ENCODE results near the gene GPATCH2L. TPM values are rescaled to one million over a fixed set of nuclear protein-coding genes. Genes with fewer than 3 reads are reported as not detected.

GPATCH2L gene
- polyA plus RNA-seq, 1 donor (not counting 4 experiments of a cell fraction or from before 2014, with no cell fraction given) = 28.8 TPM

GRCh38 chr14:76106188-76106587, 45.5 kb upstream of the GPATCH2L start:
- dilution Hi-C loops (cut with MboI; ENCODE audit: extremely low pct_ligation_motif_present, low sequenced_read_pairs) = no loop called here
- DNase-seq (ENCODE audit: low read depth, low spot score) = no peak
- H3K4me2 ChIP-seq (ENCODE audit: control insufficient read depth, extremely low read depth, insufficient read depth, low read depth, low read length) = no peak overlapping the region

DNA sequence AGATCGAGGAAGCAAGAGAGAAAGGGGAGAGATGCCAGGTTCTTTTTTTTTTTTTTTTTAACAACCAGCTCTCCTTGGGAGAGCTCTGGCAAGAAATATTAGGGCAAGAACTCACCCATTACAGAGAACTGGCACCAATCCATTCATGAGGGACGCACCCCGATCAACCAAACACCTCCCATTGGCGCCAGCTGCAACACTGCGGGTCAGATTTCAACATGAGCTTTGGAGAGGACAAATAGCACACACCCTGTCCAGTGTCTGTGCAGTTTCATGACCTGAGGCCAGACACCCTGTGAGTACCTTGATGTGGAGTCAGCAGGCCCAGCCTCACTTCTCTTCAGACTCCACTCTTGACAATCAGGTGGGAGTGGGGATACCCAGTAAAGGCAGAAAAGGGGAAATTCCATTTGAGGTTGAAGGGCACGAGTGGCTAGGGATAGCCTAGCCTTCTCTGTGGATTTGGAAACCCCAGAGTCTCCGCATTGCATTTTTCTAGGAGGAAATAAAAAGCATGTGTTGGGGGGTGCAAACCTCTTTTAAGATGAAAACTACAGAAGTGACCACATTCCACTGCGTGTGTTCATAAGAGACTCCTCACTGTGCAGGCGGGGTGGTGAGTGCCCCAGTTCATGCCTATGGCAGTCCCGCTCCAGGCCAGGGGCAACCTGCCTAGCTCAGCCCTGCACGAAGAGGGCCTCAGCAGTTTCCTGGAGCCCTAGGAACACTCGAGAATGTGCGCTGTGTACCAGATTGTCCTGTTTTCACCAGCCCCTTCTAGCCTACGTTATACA, 42.4 kb upstream of the GPATCH2L start:
- H2AFZ ChIP-seq (ENCODE audit: control insufficient read depth, low read length) = no peak overlapping the region

More at GRCh38 chr14:76106188-76106587, 45.5 kb upstream of the GPATCH2L start:
- no peak for FAIRE-seq
- Histone ChIP-seq H3K9me1 (ENCODE audit: control insufficient read depth, extremely low read depth, insufficient read depth, low read length) (no peaks in the 10 kb centered on the region), H2AFZ (ENCODE audit: control insufficient read depth, low read length) (no peak overlapping the region), H3K9me3 (ENCODE audit: control insufficient read depth, low read depth, low read length) (no peaks in the 10 kb centered on the region), H3K36me3 (ENCODE audit: control insufficient read depth in 2 of 2, extremely low read depth in 1 of 2, insufficient read depth in 2 of 2, low read length in 2 of 2) (no peaks in the 10 kb centered on the region), H3K27me3 (ENCODE audit: control insufficient read depth, extremely low read depth, insufficient read depth, low read length) (peaks cover 5% of the 10 kb centered on the region), H3K27ac (ENCODE audit: control insufficient read depth, insufficient read depth, low read length) (no peak overlapping the region), H3K4me1 (ENCODE audit: control insufficient read depth, extremely low read depth, insufficient read depth, low read length) (no peaks in the 10 kb centered on the region), H4K20me1 (ENCODE audit: control insufficient read depth, extremely low read depth, insufficient read depth, low read length) (no peaks in the 10 kb centered on the region), H3K79me2 (ENCODE audit: control insufficient read depth, insufficient read depth, low read length) (no peaks in the 10 kb centered on the region), H3K4me3 (ENCODE audit: control insufficient read depth in 2 of 3, extremely low read depth in 1 of 3, insufficient read depth in 2 of 3, low read depth in 1 of 3, low read length in 3 of 3) (no peak overlapping the region), H3K9ac (ENCODE audit: control insufficient read depth, extremely low read depth, insufficient read depth, low read length) (no peak overlapping the region)
- no peak for TF ChIP-seq EZH2 (IDR thresholded peaks at IDR 0.05; ENCODE audit: low read length)
- no peak for TF ChIP-seq CTCF (optimal IDR thresholded peaks at IDR 0.05 in 1 of 3, IDR thresholded peaks at IDR 0.05 in 1 of 3, conservative IDR thresholded peaks at IDR 0.05 in 1 of 3; ENCODE audit: extremely low read depth in 1 of 3, insufficient read depth in 2 of 3, low read length in 3 of 3)

More for the DNA sequence above, 42.4 kb upstream of the GPATCH2L start:
- H3K4me1 ChIP-seq (ENCODE audit: control insufficient read depth, extremely low read depth, insufficient read depth, low read length) = no peaks in the 10 kb centered on the region
- no peaks in the 10 kb centered on the region for H3K9me1 ChIP-seq (ENCODE audit: control insufficient read depth, extremely low read depth, insufficient read depth, low read length)
- no peaks in the 10 kb centered on the region for H3K36me3 ChIP-seq (ENCODE audit: control insufficient read depth in 2 of 2, extremely low read depth in 1 of 2, insufficient read depth in 2 of 2, low read length in 2 of 2)
- dilution Hi-C loops (cut with MboI; ENCODE audit: extremely low pct_ligation_motif_present, low sequenced_read_pairs) = no loop called here
- peaks cover 17% of the 10 kb centered on the region for H3K27me3 ChIP-seq (ENCODE audit: control insufficient read depth, extremely low read depth, insufficient read depth, low read length)
- no peaks in the 10 kb centered on the region for H3K9me3 ChIP-seq (ENCODE audit: control insufficient read depth, low read depth, low read length)
- TF ChIP-seq EZH2 (IDR thresholded peaks at IDR 0.05; ENCODE audit: low read length) (no peak), CTCF (optimal IDR thresholded peaks at IDR 0.05 in 1 of 3, IDR thresholded peaks at IDR 0.05 in 1 of 3, conservative IDR thresholded peaks at IDR 0.05 in 1 of 3; ENCODE audit: extremely low read depth in 1 of 3, insufficient read depth in 2 of 3, low read length in 3 of 3) (no peak)
- DNase-seq (ENCODE audit: low read depth, low spot score) (no peak), FAIRE-seq (no peak)
- H3K9ac ChIP-seq (ENCODE audit: control insufficient read depth, extremely low read depth, insufficient read depth, low read length) = no peak overlapping the region
- no peak overlapping the region for H3K4me2 ChIP-seq (ENCODE audit: control insufficient read depth, extremely low read depth, insufficient read depth, low read depth, low read length)
- no peaks in the 10 kb centered on the region for H4K20me1 ChIP-seq (ENCODE audit: control insufficient read depth, extremely low read depth, insufficient read depth, low read length)
- no peak overlapping the region for H3K27ac ChIP-seq (ENCODE audit: control insufficient read depth, insufficient read depth, low read length)
- no peak overlapping the region for H3K4me3 ChIP-seq (ENCODE audit: control insufficient read depth in 2 of 3, extremely low read depth in 1 of 3, insufficient read depth in 2 of 3, low read depth in 1 of 3, low read length in 3 of 3)
- H3K79me2 ChIP-seq (ENCODE audit: control insufficient read depth, insufficient read depth, low read length) = no peaks in the 10 kb centered on the region
